ENCODE results near the gene DUT.

The DUT gene

DNA sequence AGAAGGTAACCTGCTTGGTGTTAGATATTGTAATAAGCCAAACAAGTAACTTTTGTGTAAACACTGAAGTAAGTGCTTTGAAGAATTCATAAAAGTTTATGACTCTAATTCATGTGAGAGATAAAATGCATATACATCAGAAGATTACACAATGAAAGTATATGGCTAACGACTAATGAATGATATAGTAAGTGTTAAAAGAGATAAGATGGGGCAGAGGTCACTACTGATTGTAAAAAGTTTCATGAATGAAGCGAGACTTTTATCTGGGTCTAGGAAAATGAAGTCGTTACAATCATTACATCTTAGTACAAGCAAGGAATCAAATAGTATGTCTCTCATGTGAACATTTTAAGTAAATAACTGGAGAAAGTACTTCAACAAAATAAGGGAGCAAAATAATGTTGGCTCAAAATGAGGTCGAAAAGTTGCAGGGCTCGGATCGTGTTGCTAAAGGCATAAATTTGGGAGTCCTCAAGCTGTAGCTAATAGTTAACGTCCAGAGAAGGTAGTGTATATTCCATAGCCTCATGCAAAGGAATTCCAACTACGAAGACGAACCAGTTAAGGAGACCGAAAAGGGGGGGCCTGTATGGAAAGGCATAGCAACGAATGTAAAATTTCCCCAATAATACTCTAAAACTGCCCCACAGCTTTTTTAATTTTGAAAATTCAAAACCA is 984 bp upstream of the DUT start:
- DNase-seq, result no peak

GRCh38 chr15:48331796-48332641 is 790 bp downstream of the DUT start:
- DNase-seq, result peak; percentile 36

- no peak for DNase-seq
These were observed 1.4 kb downstream of the DUT start for GRCh38 chr15:48332642-48333034.

GRCh38 chr15:48333540-48333939 is 2.3 kb downstream of the DUT start:
- no peak for DNase-seq

DNA sequence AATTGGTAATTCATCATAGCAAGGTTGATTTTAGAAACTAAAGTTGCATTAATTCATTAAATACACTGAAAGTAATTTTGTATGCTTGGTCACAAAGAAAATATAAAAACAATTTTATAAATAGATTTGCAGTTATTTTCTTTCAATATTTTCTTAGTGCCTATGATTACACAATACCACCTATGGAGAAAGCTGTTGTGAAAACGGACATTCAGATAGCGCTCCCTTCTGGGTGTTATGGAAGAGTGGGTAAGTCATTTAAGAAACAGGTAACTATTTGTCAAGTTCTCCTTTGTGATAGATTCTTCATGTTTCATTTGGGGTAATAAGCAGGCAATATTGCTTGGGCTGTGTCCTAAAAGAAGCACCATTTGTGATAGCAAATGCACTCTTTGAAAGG is 3.0 kb downstream of the DUT start:
- no peak for DNase-seq

GRCh38 chr15:48336940-48337339 is 5.7 kb downstream of the DUT start:
- DNase-seq, result no peak

GRCh38 chr15:48337607-48338006 is 6.4 kb downstream of the DUT start:
- no peak for DNase-seq

DNA sequence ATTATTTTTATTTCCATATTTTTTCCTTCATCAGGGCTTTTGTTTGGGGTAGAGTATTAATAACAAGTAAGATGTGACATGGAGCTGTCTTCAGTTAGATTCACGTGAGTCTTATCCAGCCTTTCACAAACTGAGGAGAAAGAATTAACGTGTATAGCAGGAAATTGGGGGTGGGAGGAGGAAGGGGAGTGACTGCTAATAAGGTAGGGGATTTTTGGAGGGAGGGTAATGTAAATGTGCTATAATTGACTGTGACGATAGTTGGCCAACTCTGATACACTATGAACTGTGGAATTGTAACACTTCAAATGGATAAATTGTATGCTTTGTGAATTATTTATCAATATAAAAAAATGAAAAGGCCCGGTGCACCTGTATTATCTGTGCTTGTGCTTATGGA is 8.9 kb downstream of the DUT start:
- no peak for DNase-seq

- no peak for DNase-seq
These were observed 12.6 kb downstream of the DUT start for GRCh38 chr15:48343865-48344264.

DNA sequence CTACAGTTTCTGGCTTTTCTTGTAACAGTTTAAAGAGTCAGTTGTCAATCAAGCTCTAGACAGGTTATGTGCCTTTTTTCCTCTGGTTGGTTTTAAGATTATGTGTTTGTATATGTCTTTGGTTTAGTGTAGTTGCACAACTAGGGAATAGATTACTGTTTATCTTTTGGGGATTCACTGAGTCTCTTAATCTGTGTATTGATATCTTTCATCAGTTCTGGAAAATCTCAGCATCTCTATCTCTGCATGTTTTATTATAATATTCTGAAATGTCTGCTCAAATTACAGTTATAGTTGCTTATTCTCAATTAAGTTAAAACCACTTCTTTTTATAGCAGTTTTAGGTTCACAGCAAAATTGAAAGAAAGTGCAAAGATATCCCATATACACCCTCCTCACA is 14.3 kb downstream of the DUT start:
- DNase-seq, result no peak

GRCh38 chr15:48352474-48353072 is 21.3 kb downstream of the DUT start:
- peak; percentile 51 for DNase-seq

DNA sequence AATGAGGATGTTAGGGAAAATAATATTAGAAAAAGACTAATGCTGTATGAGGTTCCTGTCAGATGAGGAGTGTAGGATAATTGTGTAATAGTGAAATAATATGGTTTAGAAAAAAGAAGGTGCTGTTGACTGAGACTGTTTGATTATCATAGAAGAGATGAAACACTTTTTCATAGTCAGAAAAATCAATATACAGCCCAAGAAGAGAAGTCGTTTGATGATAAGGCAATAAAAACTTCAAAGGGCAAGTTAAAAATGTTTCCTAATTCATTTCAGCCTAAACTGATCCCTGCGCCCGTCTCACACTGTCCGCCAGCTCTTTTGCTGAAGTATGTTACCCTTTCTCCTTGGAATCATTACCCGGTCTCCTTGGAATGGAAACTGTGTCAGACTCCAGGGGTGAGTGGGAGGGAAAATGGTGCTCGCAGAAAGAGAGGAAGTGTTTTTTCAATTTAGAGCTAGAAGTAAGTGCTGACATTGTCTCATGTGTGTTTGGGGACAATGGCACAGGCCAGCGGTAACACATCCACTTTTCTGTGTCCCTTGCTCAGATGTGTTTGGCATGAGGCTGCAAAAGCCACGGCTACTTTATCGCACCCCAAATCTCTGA is 23.6 kb downstream of the DUT start:
- DNase-seq, result no peak

DNA sequence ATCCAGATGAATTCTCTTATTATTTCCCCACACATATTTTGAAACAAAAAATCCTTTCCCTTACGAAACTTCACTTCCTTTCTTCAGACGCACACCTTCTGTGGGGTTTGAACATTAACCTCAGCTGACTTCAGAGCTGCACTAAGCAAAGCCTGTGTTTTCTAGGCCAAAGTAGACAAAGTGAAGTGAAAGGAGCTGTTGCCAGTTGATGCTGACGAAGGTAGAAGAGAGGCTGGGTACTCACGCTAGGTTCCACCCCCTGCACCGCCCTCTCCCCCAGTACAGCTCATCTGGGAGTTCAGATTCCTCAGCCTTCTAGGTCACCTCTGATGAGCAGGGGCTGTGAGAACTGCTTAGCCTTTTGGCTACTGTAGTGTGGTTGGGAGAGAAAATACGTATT is 24.1 kb downstream of the DUT start:
- no peak for DNase-seq

- DNase-seq, result no peak
These were observed 27.3 kb downstream of the DUT start for GRCh38 chr15:48358229-48359152.

- no peak for DNase-seq
These were observed 29.6 kb downstream of the DUT start for GRCh38 chr15:48360841-48361240.

GRCh38 chr15:48361685-48362084 is 30.5 kb downstream of the DUT start:
- no peak for DNase-seq

DNA sequence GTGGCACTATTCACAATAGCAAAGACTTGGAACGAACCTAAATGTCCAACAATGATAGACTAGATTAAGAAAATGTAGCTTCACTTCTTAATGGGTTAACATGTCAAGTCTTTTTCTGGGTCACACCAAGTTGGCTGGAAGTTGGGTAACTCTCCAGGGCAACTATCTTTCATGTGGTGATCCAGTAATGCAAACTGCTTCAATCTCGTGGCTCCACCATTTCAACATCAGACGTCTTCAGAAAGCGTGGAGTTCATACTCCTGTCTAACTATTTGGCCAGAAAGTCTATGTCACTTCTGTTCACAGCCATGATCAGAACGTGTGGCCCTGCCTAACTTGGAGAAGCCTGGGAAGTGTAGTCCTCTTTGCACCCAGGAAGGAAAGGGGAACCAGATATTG is 32.2 kb downstream of the DUT start:
- DNase-seq, result no peak

DNA sequence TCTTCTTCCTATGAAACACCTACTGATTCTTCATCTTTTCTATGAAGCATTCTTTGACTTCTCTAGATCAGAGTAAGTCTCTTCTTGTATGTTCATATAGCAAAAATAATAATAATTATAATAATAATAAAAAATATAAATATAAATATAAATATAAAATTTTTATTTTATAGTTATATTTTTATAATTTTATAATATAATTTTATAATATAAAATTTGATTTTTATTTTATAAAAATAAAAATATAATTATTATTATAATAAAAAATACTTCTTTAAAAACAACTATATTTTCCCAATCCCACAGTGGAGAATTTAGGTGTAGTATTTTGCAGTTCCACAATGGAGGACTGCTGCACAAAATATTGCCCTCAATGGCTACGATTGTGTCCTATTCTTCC is 34.3 kb downstream of the DUT start:
- DNase-seq, result no peak

DNA sequence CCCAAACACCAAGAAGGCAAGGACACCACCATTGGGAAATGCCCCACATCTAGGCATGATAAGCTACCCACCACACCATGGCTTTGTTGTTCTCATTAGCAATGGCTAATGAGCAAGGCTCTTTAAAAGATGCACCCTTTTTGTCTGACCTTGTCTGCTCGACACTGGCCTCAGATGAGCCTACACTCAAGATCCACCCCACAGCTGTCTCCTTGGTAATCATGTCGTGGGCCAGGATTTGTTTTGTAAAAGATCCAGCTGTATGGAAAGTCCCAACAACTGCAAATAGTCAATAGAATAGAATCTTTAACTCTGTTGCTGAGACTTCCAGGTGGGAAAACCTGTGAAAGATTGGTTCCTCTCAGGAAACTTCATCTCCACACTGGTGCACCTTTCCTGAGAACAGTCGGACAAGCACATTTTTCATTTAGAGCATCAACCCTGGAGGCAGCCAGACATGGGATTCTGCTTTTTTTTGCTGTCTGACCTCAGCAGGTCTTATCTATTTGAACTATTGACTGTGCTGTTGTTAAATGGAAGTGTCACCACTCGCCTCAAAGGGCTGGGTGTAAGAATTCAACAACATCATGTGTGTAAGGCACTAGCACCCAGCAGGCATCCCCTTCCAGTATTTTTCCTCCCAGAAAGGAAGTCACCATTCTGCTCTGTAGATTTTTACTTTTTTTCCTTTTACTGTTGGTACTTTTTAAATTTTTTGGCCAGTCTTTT is 35.5 kb downstream of the DUT start:
- DNase-seq, result no peak

- no peak for DNase-seq
These were observed 36.3 kb downstream of the DUT start for GRCh38 chr15:48367483-48367882.

DNA sequence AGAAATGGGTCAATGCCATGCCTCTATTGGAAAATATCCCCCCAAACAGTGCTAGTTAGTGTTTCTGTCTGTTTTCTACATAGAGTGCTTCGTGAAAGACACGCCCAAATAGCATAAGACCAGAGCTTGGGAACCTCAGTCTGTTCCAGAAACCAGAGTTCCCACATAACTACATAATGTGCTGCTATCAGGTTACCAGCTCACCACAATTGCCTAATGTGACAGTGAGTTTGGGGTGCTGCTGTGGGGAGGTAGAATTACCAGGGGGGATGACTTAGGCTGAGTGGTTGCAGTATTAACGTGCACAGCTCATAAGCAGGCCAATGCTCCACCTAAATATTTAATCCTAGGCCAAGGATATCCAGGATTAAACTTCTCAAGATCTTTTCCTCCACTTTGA is 39.2 kb downstream of the DUT start:
- no peak for DNase-seq

GRCh38 chr15:48371550-48371949 is 40.3 kb downstream of the DUT start:
- DNase-seq, result no peak

Data from NCI-H1092 (cell line).